GM12865 (cell line): ENCODE measurements around the gene HMGN1.

Experiments
- DNase-seq: peaks from one replicate; pipeline ENCODE4 v3.0.0; 2010; ENCODE audit warnings: low read depth
- H3K4me3 ChIP-seq: 2 replicates; pipeline ENCODE4 v1.5.1; 2011; ENCODE audit warnings: mild to moderate bottlenecking, low read depth, low read length, control low read depth
- CTCF ChIP-seq: IDR thresholded peaks from 2 replicates; pipeline ENCODE4 v1.5.1; 2011; ENCODE audit warnings: low read length, control low read depth, low read depth, inconsistent platforms; ENCODE audit not compliant: insufficient read depth; ENCODE audit errors: missing control alignments

The HMGN1 gene

GRCh38 chr21:39300587-39300986, 48.3 kb downstream of the HMGN1 start:
- no peak overlapping the region for H3K4me3 ChIP-seq
- no peak for DNase-seq
- TF ChIP-seq CTCF, result no peak

- DNase-seq, result no peak
- no peak overlapping the region for H3K4me3 ChIP-seq
- no peak for TF ChIP-seq CTCF
Observed at GRCh38 chr21:39296891-39297290, 52.0 kb downstream of the HMGN1 start.
